Measurements from ENCODE around the gene AHCYL2. TPM values are rescaled to one million over a fixed set of nuclear protein-coding genes. Genes with fewer than 3 reads are reported as not detected.

The AHCYL2 gene
- total and polyA plus RNA-seq, 4 donors = 2.0 to 10.0 (median 3.6) TPM

DNA sequence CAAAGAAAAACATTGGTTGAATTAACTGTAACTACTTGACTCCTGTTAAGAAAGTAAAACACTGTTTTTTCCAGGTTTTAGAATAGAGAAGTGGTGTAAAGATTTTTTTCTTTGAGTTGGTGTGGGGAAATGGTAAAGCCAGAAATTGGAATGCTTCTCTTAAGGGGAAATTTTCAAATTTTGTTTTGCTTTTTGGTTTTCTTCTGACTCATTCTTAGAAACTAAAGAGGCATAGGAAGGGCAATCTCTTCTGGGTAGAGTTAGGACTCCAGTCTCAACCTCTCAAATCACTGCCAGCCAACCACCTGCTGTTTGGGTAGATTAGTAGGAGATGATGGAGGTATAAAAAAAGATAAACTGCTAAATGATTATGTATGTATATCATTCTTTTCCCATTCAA is 161.7 kb downstream of the AHCYL2 start:
- Histone ChIP-seq H3K27ac (ENCODE audit: low read depth in 1 of 2, low read length in 2 of 2) (no peak overlapping the region), H3K27me3 (ENCODE audit: control insufficient read depth in 4 of 4, insufficient read depth in 4 of 4, low read length in 3 of 4) (no peaks in the 10 kb centered on the region), H3K4me1 (ENCODE audit: control insufficient read depth in 4 of 4, insufficient read depth in 4 of 4, low read length in 3 of 4) (peaks cover 4 to 10% (median 6%) of the 10 kb centered on the region in 4 donors), H3K9me3 (ENCODE audit: control insufficient read depth in 4 of 4, low read length in 3 of 4) (no peaks in the 10 kb centered on the region), H3K36me3 (ENCODE audit: control insufficient read depth in 4 of 4, insufficient read depth in 3 of 4, low read depth in 1 of 4, low read length in 3 of 4) (peaks cover 1 to 8% (median 4%) of the 10 kb centered on the region in 4 donors), H3K4me3 (ENCODE audit: low read depth in 1 of 3, low read length in 3 of 3) (no peak overlapping the region), H3K9ac (ENCODE audit: low read depth in 1 of 2, low read length in 2 of 2) (no peak overlapping the region)
- TF ChIP-seq GABPA (IDR thresholded peaks at IDR 0.05 in 1 of 2, conservative IDR thresholded peaks at IDR 0.05 in 1 of 2) (no peak), FOXA1 (IDR thresholded peaks at IDR 0.05) (no peak), JUND (IDR thresholded peaks at IDR 0.05) (no peak), TAF1 (conservative IDR thresholded peaks at IDR 0.05) (no peak), YY1 (IDR thresholded peaks at IDR 0.05) (no peak), SP1 (IDR thresholded peaks at IDR 0.05) (no peak), HNF4A (conservative IDR thresholded peaks at IDR 0.05) (no peak), RXRA (IDR thresholded peaks at IDR 0.05) (no peak), NR2F2 (IDR thresholded peaks at IDR 0.05) (no peak), EGR1 (IDR thresholded peaks at IDR 0.05; ENCODE audit: low read depth in 2 of 2) (no peak)
- TF ChIP-seq, protein P1, sequence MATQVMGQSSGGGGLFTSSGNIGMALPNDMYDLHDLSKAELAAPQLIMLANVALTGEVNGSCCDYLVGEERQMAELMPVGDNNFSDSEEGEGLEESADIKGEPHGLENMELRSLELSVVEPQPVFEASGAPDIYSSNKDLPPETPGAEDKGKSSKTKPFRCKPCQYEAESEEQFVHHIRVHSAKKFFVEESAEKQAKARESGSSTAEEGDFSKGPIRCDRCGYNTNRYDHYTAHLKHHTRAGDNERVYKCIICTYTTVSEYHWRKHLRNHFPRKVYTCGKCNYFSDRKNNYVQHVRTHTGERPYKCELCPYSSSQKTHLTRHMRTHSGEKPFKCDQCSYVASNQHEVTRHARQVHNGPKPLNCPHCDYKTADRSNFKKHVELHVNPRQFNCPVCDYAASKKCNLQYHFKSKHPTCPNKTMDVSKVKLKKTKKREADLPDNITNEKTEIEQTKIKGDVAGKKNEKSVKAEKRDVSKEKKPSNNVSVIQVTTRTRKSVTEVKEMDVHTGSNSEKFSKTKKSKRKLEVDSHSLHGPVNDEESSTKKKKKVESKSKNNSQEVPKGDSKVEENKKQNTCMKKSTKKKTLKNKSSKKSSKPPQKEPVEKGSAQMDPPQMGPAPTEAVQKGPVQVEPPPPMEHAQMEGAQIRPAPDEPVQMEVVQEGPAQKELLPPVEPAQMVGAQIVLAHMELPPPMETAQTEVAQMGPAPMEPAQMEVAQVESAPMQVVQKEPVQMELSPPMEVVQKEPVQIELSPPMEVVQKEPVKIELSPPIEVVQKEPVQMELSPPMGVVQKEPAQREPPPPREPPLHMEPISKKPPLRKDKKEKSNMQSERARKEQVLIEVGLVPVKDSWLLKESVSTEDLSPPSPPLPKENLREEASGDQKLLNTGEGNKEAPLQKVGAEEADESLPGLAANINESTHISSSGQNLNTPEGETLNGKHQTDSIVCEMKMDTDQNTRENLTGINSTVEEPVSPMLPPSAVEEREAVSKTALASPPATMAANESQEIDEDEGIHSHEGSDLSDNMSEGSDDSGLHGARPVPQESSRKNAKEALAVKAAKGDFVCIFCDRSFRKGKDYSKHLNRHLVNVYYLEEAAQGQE (IDR thresholded peaks at IDR 0.05) = no peak
- TF ChIP-seq, protein P2, sequence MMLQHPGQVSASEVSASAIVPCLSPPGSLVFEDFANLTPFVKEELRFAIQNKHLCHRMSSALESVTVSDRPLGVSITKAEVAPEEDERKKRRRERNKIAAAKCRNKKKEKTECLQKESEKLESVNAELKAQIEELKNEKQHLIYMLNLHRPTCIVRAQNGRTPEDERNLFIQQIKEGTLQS (IDR thresholded peaks at IDR 0.05) = no peak
- TF ChIP-seq, protein P3, sequence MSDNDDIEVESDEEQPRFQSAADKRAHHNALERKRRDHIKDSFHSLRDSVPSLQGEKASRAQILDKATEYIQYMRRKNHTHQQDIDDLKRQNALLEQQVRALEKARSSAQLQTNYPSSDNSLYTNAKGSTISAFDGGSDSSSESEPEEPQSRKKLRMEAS (IDR thresholded peaks at IDR 0.05) = no peak
- TF ChIP-seq, protein P4, sequence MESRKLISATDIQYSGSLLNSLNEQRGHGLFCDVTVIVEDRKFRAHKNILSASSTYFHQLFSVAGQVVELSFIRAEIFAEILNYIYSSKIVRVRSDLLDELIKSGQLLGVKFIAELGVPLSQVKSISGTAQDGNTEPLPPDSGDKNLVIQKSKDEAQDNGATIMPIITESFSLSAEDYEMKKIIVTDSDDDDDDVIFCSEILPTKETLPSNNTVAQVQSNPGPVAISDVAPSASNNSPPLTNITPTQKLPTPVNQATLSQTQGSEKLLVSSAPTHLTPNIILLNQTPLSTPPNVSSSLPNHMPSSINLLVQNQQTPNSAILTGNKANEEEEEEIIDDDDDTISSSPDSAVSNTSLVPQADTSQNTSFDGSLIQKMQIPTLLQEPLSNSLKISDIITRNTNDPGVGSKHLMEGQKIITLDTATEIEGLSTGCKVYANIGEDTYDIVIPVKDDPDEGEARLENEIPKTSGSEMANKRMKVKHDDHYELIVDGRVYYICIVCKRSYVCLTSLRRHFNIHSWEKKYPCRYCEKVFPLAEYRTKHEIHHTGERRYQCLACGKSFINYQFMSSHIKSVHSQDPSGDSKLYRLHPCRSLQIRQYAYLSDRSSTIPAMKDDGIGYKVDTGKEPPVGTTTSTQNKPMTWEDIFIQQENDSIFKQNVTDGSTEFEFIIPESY (IDR thresholded peaks at IDR 0.05) = no peak
- DNase-seq (ENCODE audit: low spot score) = no peak

DNA sequence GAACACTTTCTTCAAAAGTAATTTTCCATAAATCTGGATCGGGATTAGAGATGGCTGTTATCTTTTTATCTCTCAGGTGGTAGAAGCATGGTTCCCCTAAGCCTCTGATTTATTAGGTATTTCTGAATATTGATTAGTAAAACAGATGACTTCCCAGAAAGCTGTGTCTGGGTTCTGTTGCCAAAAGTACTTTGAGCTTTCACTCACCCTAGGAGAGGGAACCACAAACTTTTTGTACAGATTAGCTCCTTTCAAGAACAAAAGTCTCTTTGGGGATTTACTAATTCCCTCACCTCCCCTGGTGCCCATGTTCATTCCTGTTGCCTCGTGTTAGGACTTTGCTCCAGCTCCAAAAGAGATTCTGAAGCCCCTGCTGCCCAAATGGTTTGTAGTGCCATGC is 162.7 kb downstream of the AHCYL2 start:
- H3K4me1 ChIP-seq (ENCODE audit: control insufficient read depth in 4 of 4, insufficient read depth in 4 of 4, low read length in 3 of 4) = peaks cover 4 to 10% (median 6%) of the 10 kb centered on the region in 4 donors
- TF ChIP-seq, protein P3 (IDR thresholded peaks at IDR 0.05) = peak; percentile 28
- TF ChIP-seq RAD21 (IDR thresholded peaks at IDR 0.05) = no peak
- peak; percentile 68 to 82 for TF ChIP-seq HNF4A (conservative IDR thresholded peaks at IDR 0.05)
- TF ChIP-seq FOXA2 (IDR thresholded peaks at IDR 0.05) = no peak
- TF ChIP-seq NR2F2 (IDR thresholded peaks at IDR 0.05) = no peak
- TF ChIP-seq EGR1 (IDR thresholded peaks at IDR 0.05; ENCODE audit: low read depth in 2 of 2) = no peak
- TF ChIP-seq SP1 (IDR thresholded peaks at IDR 0.05) = peak; percentile 55
- TF ChIP-seq JUND (IDR thresholded peaks at IDR 0.05) = no peak
- TF ChIP-seq GABPA (IDR thresholded peaks at IDR 0.05 in 1 of 2, conservative IDR thresholded peaks at IDR 0.05 in 1 of 2) = no peak
- peak in 1 of 2 donors; percentile 11 for TF ChIP-seq RXRA (IDR thresholded peaks at IDR 0.05)
- TF ChIP-seq, protein P4 (IDR thresholded peaks at IDR 0.05) = no peak
- TF ChIP-seq FOXA1 (IDR thresholded peaks at IDR 0.05) = no peak
- TF ChIP-seq YY1 (IDR thresholded peaks at IDR 0.05) = no peak
- TF ChIP-seq, protein P2 (IDR thresholded peaks at IDR 0.05) = no peak
- no peak for TF ChIP-seq TAF1 (conservative IDR thresholded peaks at IDR 0.05)
- TF ChIP-seq HNF4G (IDR thresholded peaks at IDR 0.05) = peak; percentile 60
- TF ChIP-seq, protein P1 (IDR thresholded peaks at IDR 0.05) = no peak

More for the DNA sequence above, 162.7 kb downstream of the AHCYL2 start:
- Histone ChIP-seq H3K4me3 (ENCODE audit: low read depth in 1 of 3, low read length in 3 of 3) (no peak overlapping the region), H3K27ac (ENCODE audit: low read depth in 1 of 2, low read length in 2 of 2) (no peak overlapping the region), H3K9me3 (ENCODE audit: control insufficient read depth in 4 of 4, low read length in 3 of 4) (no peaks in the 10 kb centered on the region), H3K27me3 (ENCODE audit: control insufficient read depth in 4 of 4, insufficient read depth in 4 of 4, low read length in 3 of 4) (no peaks in the 10 kb centered on the region), H3K9ac (ENCODE audit: low read depth in 1 of 2, low read length in 2 of 2) (no peak overlapping the region), H3K36me3 (ENCODE audit: control insufficient read depth in 4 of 4, insufficient read depth in 3 of 4, low read depth in 1 of 4, low read length in 3 of 4) (peaks cover 1 to 8% (median 4%) of the 10 kb centered on the region in 4 donors)
- 43% methylated on average over 2 of the region's 2 CpGs for WGBS
- no peak for DNase-seq (ENCODE audit: low spot score)
